KMS-11 (cell line): ENCODE results near the gene PCF11.

Source experiments
- H2AFZ ChIP-seq: fragments of 200-600 bp; sonication (generic); 2 replicates; pipeline ENCODE4 v1.6.1; 2016; ENCODE audit warnings: antibody characterized with exemption, mixed run types, low read depth
- H3K27ac ChIP-seq: fragments of 200-600 bp; sonication (generic); 2 replicates; pipeline ENCODE4 v1.6.1; 2016; ENCODE audit warnings: mild to moderate bottlenecking, mixed run types
- H3K27me3 ChIP-seq: fragments of 200-600 bp; sonication (generic); 2 replicates; pipeline ENCODE4 v1.6.1; 2017; ENCODE audit warnings: mild to moderate bottlenecking, low read depth, mixed run types, moderate library complexity; ENCODE audit not compliant: insufficient read depth
- H3K36me3 ChIP-seq: fragments of 200-600 bp; sonication (generic); 2 replicates; pipeline ENCODE4 v1.6.1; 2017; ENCODE audit warnings: mild to moderate bottlenecking, mixed run types; ENCODE audit not compliant: insufficient read depth
- H3K4me1 ChIP-seq: fragments of 200-600 bp; sonication (generic); 2 replicates; pipeline ENCODE4 v1.6.1; 2016; ENCODE audit warnings: mild to moderate bottlenecking, low read depth, mixed run types; ENCODE audit not compliant: poor library complexity, severe bottlenecking
- H3K4me2 ChIP-seq: fragments of 200-600 bp; sonication (generic); 2 replicates; pipeline ENCODE4 v1.7.0; 2016; ENCODE audit warnings: mild to moderate bottlenecking, mixed run types
- H3K4me3 ChIP-seq: fragments of 200-600 bp; sonication (generic); IDR thresholded peaks from 2 replicates; pipeline ENCODE4 v1.6.1; 2017; ENCODE audit warnings: low read depth, low read length, mixed read lengths; ENCODE audit not compliant: insufficient read depth
- H3K79me2 ChIP-seq: fragments of 200-600 bp; sonication (generic); 2 replicates; pipeline ENCODE4 v1.6.1; 2016; ENCODE audit warnings: low read depth, mixed run types; ENCODE audit not compliant: insufficient read depth
- H3K9ac ChIP-seq: fragments of 200-600 bp; sonication (generic); 2 replicates; pipeline ENCODE4 v1.6.1; 2016; ENCODE audit warnings: mild to moderate bottlenecking, mixed run types
- H4K20me1 ChIP-seq: fragments of 200-600 bp; sonication (generic); 2 replicates; pipeline ENCODE4 v1.6.1; 2016; ENCODE audit warnings: mild to moderate bottlenecking, mixed run types; ENCODE audit not compliant: insufficient read depth
- TF ChIP-seq, protein P1 (sequence below): fragments of 200-600 bp; sonication (generic); conservative IDR thresholded peaks from 2 replicates; pipeline ENCODE4 v1.6.1; 2017; ENCODE audit warnings: low read depth, mild to moderate bottlenecking, antibody characterized with exemption, low read length, moderate library complexity, mixed read lengths

PCF11 gene

DNA sequence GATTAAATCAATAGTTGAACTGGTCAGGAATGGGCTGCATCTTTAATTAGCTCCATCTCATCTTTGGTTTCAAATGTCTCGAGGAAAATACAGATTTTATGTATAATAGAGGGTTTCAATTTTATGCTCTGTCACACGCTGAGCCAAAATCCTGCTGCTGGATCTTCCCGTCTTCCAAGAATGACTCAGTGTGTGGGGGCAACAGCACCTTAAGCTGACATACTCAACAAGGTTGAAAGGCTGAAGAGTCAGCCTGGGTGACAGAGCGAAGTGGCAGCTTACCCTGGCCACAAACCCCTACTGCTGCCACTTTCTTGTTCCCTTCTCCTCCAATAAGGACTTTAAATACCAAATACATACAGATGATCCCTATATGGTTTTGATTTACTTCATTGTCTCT, 9.0 kb upstream of the PCF11 start:
- no peak overlapping the region for H3K4me3 ChIP-seq
- H4K20me1 ChIP-seq, result no peaks in the 10 kb centered on the region
- peaks cover under 1% of the 10 kb centered on the region for H3K4me1 ChIP-seq
- H3K9ac ChIP-seq, result no peak overlapping the region
- H3K27ac ChIP-seq, result no peak overlapping the region
- H3K79me2 ChIP-seq, result no peaks in the 10 kb centered on the region
- H2AFZ ChIP-seq, result no peak overlapping the region
- no peaks in the 10 kb centered on the region for H3K36me3 ChIP-seq
- H3K27me3 ChIP-seq, result no peaks in the 10 kb centered on the region
- no peak overlapping the region for H3K4me2 ChIP-seq
- TF ChIP-seq, protein P1, sequence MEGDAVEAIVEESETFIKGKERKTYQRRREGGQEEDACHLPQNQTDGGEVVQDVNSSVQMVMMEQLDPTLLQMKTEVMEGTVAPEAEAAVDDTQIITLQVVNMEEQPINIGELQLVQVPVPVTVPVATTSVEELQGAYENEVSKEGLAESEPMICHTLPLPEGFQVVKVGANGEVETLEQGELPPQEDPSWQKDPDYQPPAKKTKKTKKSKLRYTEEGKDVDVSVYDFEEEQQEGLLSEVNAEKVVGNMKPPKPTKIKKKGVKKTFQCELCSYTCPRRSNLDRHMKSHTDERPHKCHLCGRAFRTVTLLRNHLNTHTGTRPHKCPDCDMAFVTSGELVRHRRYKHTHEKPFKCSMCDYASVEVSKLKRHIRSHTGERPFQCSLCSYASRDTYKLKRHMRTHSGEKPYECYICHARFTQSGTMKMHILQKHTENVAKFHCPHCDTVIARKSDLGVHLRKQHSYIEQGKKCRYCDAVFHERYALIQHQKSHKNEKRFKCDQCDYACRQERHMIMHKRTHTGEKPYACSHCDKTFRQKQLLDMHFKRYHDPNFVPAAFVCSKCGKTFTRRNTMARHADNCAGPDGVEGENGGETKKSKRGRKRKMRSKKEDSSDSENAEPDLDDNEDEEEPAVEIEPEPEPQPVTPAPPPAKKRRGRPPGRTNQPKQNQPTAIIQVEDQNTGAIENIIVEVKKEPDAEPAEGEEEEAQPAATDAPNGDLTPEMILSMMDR, result no peak

DNA sequence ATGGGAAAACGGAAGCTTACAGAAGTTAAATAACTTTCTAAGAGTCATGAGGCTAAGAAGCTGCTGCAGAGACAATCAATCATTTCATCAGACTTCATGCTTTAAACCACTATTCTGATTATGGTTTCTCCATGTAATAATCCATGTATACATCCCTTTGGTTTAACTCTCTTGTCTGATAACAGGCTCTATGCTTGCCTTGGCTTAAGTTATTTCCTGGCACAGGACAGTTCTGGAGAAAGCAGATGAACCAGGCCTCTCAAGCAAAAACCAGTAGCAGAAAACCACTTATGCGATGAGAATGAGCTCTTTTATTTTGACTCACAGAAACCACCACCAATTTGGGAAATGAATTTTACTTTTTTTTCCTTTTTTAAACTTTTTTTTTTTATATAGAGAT, 6.5 kb upstream of the PCF11 start:
- H3K4me2 ChIP-seq, result no peak overlapping the region
- no peaks in the 10 kb centered on the region for H3K79me2 ChIP-seq
- H2AFZ ChIP-seq, result no peak overlapping the region
- H3K4me1 ChIP-seq, result peaks cover 6% of the 10 kb centered on the region
- no peaks in the 10 kb centered on the region for H3K27me3 ChIP-seq
- H3K9ac ChIP-seq, result no peak overlapping the region
- no peaks in the 10 kb centered on the region for H4K20me1 ChIP-seq
- no peak overlapping the region for H3K27ac ChIP-seq
- TF ChIP-seq, protein P1, result no peak
- H3K4me3 ChIP-seq, result no peak overlapping the region
- no peaks in the 10 kb centered on the region for H3K36me3 ChIP-seq

DNA sequence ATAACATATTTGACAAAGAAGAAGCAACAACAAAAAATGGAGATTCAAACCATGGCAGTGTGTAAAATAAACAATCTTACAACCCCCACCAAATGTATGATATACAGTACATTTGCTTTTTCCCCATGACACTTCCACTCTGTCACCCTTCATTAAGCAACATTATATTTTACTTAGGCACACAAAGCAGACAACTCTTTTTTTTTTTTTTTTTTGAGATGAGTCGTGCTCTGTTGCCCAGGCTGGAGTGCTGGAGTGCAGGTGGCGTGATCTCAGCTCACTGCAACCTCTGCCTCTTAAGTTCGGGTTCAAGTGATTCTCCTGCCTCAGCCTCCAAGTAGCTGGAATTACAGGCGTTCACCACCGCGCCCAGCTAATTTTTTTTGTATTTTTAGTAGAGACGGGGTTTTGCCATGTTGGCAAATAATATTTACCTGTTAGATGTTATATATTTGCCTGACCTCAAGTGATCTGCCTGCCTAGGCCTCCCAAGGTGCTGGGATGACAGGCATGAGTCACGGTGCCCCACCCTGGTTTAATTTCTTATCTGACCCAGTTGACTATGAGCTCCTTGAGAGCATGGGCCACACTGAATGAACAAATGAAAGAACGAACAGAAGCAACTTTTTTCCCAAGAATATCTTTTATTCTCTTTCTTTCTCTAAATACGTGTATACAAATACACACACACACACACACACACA, 5.5 kb upstream of the PCF11 start:
- no peak overlapping the region for H3K4me3 ChIP-seq
- no peaks in the 10 kb centered on the region for H3K27me3 ChIP-seq
- no peaks in the 10 kb centered on the region for H3K36me3 ChIP-seq
- H3K27ac ChIP-seq, result no peak overlapping the region
- H3K79me2 ChIP-seq, result no peaks in the 10 kb centered on the region
- H3K4me1 ChIP-seq, result peaks cover 7% of the 10 kb centered on the region
- TF ChIP-seq, protein P1, result no peak
- H3K4me2 ChIP-seq, result no peak overlapping the region
- H2AFZ ChIP-seq, result no peak overlapping the region
- no peaks in the 10 kb centered on the region for H4K20me1 ChIP-seq
- H3K9ac ChIP-seq, result no peak overlapping the region

DNA sequence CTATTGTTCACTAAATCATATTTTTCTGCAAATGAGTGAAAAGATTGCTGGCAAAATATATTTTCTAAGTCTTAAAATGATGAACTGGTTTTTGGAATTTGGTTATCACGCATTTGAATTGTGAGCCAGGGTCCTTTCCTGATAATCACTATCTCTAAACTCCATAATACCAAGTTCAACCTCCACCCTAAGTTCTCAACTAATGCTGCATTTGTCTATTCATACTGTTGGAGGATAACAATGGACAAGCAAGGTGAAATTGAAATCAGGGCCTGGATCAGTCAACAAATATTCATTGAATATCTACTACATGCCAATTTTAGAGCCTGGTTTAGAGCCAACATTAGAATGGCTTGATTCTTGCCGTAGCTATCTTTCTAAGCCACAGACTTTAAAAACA, 4.7 kb upstream of the PCF11 start:
- Histone ChIP-seq H3K4me1 (peaks cover 7% of the 10 kb centered on the region), H4K20me1 (no peaks in the 10 kb centered on the region), H3K27me3 (no peaks in the 10 kb centered on the region), H3K79me2 (peaks cover 3% of the 10 kb centered on the region), H2AFZ (no peak overlapping the region), H3K4me2 (no peak overlapping the region), H3K9ac (no peak overlapping the region), H3K4me3 (no peak overlapping the region), H3K36me3 (no peaks in the 10 kb centered on the region), H3K27ac (no peak overlapping the region)
- TF ChIP-seq, protein P1, result no peak
